Measurements from ENCODE around the gene NPLOC4. TPM values are rescaled to one million over a fixed set of nuclear protein-coding genes. Genes with fewer than 3 reads are reported as not detected.

NPLOC4 gene
- total RNA-seq, 2 experiments from 2014 or later, result 67.0 to 68.6 TPM

DNA sequence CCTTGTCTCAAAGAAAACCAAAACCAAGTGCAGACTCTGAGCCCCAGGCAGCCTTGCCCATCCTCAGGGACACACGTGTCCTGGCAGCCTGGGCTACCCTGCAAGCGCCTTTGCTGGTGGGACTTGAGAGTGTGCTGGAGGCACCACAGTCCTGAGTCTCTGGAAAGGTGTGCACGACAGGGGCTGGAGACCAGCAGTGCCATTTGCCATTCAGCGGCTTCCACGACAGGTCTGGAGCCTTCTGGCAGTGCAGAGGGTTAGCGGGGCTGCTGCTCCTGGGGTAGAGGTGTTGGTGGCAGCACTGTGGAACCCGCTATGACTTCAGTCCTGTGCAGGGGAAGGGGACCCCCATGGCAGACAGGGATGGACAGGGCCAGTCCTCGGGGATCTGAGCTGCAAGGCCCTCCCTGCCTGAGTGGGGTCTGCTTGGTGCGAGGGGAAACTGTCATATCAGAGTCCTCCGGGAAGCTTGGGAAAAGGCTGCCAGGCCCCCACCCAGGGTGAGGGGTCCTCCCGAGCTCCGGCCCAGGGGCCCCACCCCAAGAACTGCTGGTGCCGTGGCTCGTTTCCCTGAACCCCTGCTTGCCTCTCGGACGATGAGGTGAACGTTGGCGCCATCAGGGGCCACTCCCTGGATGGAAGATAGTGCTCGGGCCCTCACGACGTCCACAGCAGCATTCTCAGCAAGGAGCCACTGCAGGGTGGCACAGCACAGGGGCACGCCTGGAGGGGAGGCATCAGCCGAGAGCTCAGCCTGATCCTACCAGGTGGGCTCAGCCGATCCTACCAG lies 91.6 kb downstream of the NPLOC4 start:
- CTCF ChIA-PET, result interaction anchor here (1.0 kb wide), 1 partner anchor 293 kb away, joined by 3 read pairs; no protein-coding TSS in a partner anchor
- H3K4me1 Mint-ChIP-seq (ENCODE audit: low read depth), result peaks cover 12% of the 10 kb centered on the region
- no peak overlapping the region for H3K4me3 Mint-ChIP-seq
- no peaks in the 10 kb centered on the region for H3K27me3 Mint-ChIP-seq (ENCODE audit: low read depth)
- DNase-seq, result no peak
- H3K27ac Mint-ChIP-seq, result no peak overlapping the region
- H3K9me3 Mint-ChIP-seq, result no peaks in the 10 kb centered on the region
- intact Hi-C loops (cut with micrococcal nuclease), result no loop called here
- peaks cover 22% of the 10 kb centered on the region for H3K36me3 Mint-ChIP-seq (ENCODE audit: low read depth)

DNA sequence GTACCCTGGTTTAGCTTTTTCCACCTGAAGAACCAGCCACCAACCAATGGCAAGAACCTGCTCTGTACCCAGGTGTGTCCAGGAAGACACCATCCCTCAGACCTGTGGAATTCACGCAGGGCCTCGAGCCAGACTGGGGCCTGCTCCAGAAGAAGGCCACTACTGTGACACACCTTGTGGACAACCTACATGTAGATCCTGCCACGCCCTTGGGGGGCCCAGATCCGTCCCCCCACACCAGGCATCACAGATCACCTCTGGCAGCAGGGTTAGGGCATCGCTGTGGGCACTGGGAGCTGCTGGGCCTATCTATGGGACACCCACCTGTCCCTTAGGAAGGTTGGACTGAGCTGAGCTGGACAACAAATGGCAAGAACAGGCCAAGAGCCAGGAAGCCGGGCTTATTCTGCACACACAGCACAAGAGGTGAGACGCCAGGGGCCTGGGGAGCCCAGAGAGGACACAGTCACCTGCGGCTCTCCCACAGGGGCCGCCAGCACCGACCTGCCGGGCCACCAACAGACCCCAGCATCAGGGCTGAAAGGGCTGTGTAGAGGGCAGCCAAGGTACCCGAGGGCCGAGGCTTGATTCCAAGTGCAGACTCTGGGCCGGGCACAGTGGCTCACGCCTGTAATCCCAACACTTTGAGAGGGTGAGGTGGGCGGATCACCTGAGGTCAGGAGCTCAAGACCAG lies 92.5 kb downstream of the NPLOC4 start:
- Mint-ChIP-seq H3K27me3 (ENCODE audit: low read depth) (no peaks in the 10 kb centered on the region), H3K9me3 (no peaks in the 10 kb centered on the region), H3K36me3 (ENCODE audit: low read depth) (peaks cover 17% of the 10 kb centered on the region), H3K4me3 (no peak overlapping the region), H3K4me1 (ENCODE audit: low read depth) (peaks cover 3% of the 10 kb centered on the region), H3K27ac (no peak overlapping the region)
- DNase-seq, result no peak
- CTCF ChIA-PET, result interaction anchor here (0.7 kb wide), 1 partner anchor 8 kb away, joined by 3 read pairs; no protein-coding TSS in a partner anchor
- intact Hi-C loops (cut with micrococcal nuclease), result no loop called here

DNA sequence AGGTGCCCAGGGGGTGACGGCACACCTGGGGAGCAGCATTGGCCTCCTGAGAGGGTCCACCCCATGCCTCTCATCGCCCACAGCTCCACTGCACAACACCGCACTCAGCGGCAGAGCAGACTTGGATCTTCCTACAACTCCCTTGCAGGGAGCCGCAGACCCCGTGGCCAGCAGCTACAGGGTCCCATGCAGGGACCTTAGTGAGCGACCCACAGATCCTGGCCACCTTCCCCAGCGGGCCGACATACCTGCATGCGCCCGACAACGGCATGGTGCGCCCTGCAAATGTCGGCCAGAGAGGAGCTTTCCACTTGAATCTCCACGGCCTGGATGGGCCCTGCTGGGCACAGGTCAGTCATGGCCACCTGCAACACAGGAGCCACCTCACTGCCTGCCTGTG lies 93.2 kb downstream of the NPLOC4 start:
- DNase-seq, result no peak
- intact Hi-C loops (cut with micrococcal nuclease), result no loop called here
- H3K9me3 Mint-ChIP-seq, result no peaks in the 10 kb centered on the region
- H3K27ac Mint-ChIP-seq, result no peak overlapping the region
- no peak overlapping the region for H3K4me3 Mint-ChIP-seq
- CTCF ChIA-PET, result interaction anchor here (0.7 to 1.2 kb wide), 2 partner anchors 9 to 25 kb away, joined by 3 read pairs; no protein-coding TSS in a partner anchor
- H3K4me1 Mint-ChIP-seq (ENCODE audit: low read depth), result no peaks in the 10 kb centered on the region
- peaks cover 12% of the 10 kb centered on the region for H3K36me3 Mint-ChIP-seq (ENCODE audit: low read depth)
- H3K27me3 Mint-ChIP-seq (ENCODE audit: low read depth), result no peaks in the 10 kb centered on the region

DNA sequence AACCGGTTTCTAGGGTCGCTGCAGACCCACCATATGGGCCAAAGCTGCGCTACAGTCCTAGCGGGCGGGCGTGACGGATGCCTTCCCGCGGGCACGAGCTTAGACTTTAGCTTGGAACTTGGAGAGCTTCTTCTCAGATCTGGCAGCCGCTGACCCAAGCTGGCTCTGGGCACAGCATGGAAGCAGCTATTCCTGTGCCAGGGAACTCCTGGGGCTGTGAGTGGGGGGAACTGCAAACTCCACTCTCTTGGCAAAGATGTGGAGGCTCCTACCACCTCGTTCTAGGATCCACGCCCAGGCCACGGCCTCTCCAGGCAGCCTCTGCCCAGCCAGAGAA lies 93.6 kb downstream of the NPLOC4 start:
- DNase-seq, result no peak
- intact Hi-C loops (cut with micrococcal nuclease), result no loop called here
- CTCF ChIA-PET, result interaction anchor here (1.2 kb wide), 1 partner anchor 24 kb away, joined by 3 read pairs; no protein-coding TSS in a partner anchor
- Mint-ChIP-seq H3K27me3 (ENCODE audit: low read depth) (no peaks in the 10 kb centered on the region), H3K4me1 (ENCODE audit: low read depth) (no peaks in the 10 kb centered on the region), H3K9me3 (no peaks in the 10 kb centered on the region), H3K4me3 (no peak overlapping the region), H3K27ac (no peak overlapping the region), H3K36me3 (ENCODE audit: low read depth) (peaks cover 12% of the 10 kb centered on the region)

DNA sequence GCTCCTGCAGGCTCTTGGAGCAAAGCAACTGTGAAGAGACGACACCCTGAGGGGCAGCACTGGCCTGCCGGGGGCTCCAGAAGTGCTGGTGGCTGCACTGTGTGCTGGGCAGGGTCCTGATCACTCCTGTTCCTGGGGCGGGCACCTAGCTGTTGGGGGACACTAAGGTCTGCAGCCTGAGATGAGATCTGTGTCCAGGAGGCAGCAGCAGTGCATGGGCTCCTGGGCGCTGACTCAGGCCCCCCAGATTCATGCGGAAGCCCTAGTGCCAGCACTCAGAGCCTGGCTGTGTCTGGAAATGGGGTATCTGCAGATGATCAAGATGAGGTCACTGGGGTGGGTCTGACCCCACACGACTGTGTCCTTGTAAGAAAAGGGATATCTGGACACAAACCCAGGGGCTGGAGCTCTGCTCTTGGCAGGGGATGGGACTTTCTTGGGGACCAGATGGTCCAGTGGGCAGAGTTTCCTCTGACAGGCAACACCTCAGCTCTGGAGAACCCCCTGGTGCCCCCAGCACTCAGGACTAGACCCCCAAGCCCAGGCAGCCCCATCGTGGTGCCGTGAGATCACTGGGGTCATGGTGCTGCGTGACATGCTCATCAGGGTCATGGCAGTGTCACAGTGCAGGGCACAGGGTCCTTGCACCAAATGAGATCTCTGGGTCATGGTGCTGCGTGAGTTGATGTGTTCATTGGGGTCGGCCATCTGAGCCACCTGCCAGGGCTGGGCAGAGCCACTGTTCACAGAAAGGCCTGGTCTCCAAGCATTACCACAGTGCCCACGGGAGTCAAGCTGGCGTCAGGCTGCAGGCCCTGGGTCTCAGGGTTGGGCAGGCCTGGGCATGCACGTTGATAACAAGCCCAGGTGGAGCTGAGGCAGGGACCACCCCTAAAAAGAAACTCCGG lies 94.2 kb downstream of the NPLOC4 start:
- Mint-ChIP-seq H3K36me3 (ENCODE audit: low read depth) (peaks cover 10% of the 10 kb centered on the region), H3K9me3 (no peaks in the 10 kb centered on the region)
- no peak for DNase-seq

DNA sequence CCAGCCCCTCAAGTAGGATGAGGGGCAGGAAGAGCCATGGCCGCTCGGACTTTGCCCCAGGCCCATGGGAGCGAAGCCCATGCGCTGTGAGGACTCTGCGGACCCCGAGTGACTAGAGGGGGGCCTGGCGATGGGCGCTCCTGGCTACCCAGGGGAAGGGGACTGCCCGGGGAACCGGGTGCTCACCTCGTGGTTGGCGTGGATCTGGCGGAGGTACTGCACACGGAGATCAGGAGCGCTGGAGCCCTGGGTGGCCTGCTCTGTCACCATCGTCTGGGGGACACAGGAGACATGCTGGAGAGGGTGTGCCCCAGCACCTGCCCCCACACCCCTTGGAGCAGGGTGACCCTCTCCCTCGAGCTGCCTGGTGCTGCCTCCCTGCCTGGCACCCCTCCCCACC lies 95.8 kb downstream of the NPLOC4 start:
- CTCF ChIA-PET, result no interaction called here
- intact Hi-C loops (cut with micrococcal nuclease), result no loop called here
- no peaks in the 10 kb centered on the region for H3K9me3 Mint-ChIP-seq
- no peak overlapping the region for H3K27ac Mint-ChIP-seq
- no peak for DNase-seq
- peaks cover 8% of the 10 kb centered on the region for H3K36me3 Mint-ChIP-seq (ENCODE audit: low read depth)
- no peak overlapping the region for H3K4me3 Mint-ChIP-seq
- peaks cover 1% of the 10 kb centered on the region for H3K4me1 Mint-ChIP-seq (ENCODE audit: low read depth)
- no peaks in the 10 kb centered on the region for H3K27me3 Mint-ChIP-seq (ENCODE audit: low read depth)

More for the DNA sequence above, 94.2 kb downstream of the NPLOC4 start:
- intact Hi-C loops (cut with micrococcal nuclease), result no loop called here
- Mint-ChIP-seq H3K4me1 (ENCODE audit: low read depth) (peaks cover 1% of the 10 kb centered on the region), H3K27me3 (ENCODE audit: low read depth) (no peaks in the 10 kb centered on the region), H3K27ac (no peak overlapping the region), H3K4me3 (no peak overlapping the region)
- CTCF ChIA-PET, result interaction anchor here (1.2 kb wide), 1 partner anchor 24 kb away, joined by 3 read pairs; no protein-coding TSS in a partner anchor

DNA sequence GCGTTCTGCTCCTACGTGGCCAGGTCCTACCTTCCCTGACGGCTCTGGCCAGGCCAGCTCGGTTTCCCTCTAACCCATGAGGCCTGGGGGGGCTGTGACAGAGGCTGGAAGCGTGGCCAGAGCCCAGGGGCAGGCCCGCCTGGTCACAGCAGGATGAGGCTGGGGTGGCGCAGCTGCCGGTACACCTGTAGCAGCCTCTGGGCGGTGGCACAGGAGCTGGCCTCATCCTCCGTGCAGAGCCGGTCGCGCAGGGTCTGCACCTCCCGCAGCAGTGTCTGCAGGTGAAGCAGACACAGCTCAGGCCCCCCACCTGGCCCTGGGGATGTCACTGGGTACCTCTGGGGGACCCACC lies 96.3 kb downstream of the NPLOC4 start:
- intact Hi-C loops (cut with micrococcal nuclease), result no loop called here
- Mint-ChIP-seq H3K27ac (no peak overlapping the region), H3K4me3 (no peak overlapping the region), H3K36me3 (ENCODE audit: low read depth) (peaks cover 8% of the 10 kb centered on the region), H3K4me1 (ENCODE audit: low read depth) (peaks cover 1% of the 10 kb centered on the region), H3K9me3 (no peaks in the 10 kb centered on the region), H3K27me3 (ENCODE audit: low read depth) (peaks cover 3% of the 10 kb centered on the region)
- CTCF ChIA-PET, result no interaction called here
- no peak for DNase-seq

DNA sequence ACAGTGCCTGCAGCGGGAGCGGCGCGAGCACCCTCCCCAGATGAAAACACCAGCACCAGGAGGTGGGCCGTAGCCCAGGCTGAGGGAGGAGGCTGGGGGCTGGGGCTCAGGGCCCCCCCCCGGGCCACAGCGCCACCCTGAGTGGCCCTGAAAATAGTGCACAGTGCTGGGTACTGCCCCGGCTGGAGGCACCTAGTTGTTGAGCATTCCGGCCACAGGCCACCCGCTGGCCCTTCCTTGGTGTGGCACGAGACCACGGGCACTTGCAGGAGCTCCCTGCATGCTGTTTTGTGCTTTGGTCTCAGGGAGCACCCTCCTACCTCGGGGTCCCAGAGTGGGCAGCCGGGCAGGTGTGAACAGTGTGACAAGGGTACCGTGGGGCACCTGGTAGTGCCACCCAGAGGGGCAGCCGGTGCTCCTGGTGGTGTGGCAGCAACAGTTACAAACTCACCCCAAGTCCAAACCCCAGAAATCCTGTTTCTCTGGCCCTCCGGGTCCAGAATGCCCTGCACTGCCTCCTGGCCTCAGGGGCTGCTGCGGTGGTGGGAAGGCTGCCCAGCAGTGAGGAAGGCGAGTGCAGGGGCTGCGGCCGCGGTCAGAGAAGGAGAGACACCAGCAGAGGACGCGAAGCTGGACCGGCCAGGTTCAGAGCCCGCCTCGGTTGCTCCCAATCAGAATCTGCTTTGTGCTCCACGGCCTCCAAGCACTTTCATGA lies 96.8 kb downstream of the NPLOC4 start:
- DNase-seq, result no peak
- H3K36me3 Mint-ChIP-seq (ENCODE audit: low read depth), result peaks cover 8% of the 10 kb centered on the region
- peaks cover 5% of the 10 kb centered on the region for H3K27me3 Mint-ChIP-seq (ENCODE audit: low read depth)
- intact Hi-C loops (cut with micrococcal nuclease), result no loop called here
- H3K9me3 Mint-ChIP-seq, result no peaks in the 10 kb centered on the region
- H3K4me1 Mint-ChIP-seq (ENCODE audit: low read depth), result peaks cover 1% of the 10 kb centered on the region
- H3K27ac Mint-ChIP-seq, result no peak overlapping the region
- H3K4me3 Mint-ChIP-seq, result no peak overlapping the region
- CTCF ChIA-PET, result no interaction called here

DNA sequence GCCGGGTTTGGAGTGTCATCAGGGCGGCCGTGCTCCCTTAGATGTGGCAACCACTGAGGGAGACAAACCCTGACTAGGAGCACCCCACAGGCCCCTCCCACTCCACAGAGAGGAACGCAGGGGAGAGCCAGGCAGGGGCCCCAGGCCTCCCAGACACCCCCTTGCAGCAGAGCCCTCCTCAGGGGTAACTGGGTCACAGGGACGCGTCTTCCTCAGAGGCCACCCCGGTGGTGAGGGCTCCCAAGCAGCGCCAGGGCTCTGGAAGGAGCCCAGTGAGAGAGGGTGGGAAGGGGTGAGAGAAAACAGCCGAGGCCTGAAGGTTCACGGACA lies 97.4 kb downstream of the NPLOC4 start:
- CTCF ChIA-PET, result interaction anchor here (0.6 kb wide), 1 partner anchor 63 kb away, joined by 3 read pairs; no protein-coding TSS in a partner anchor
- no peaks in the 10 kb centered on the region for H3K9me3 Mint-ChIP-seq
- no peak for DNase-seq
- H3K27me3 Mint-ChIP-seq (ENCODE audit: low read depth), result peaks cover 5% of the 10 kb centered on the region
- no peak overlapping the region for H3K27ac Mint-ChIP-seq
- no peak overlapping the region for H3K4me3 Mint-ChIP-seq
- peaks cover 1% of the 10 kb centered on the region for H3K4me1 Mint-ChIP-seq (ENCODE audit: low read depth)
- intact Hi-C loops (cut with micrococcal nuclease), result no loop called here
- peaks cover 8% of the 10 kb centered on the region for H3K36me3 Mint-ChIP-seq (ENCODE audit: low read depth)

DNA sequence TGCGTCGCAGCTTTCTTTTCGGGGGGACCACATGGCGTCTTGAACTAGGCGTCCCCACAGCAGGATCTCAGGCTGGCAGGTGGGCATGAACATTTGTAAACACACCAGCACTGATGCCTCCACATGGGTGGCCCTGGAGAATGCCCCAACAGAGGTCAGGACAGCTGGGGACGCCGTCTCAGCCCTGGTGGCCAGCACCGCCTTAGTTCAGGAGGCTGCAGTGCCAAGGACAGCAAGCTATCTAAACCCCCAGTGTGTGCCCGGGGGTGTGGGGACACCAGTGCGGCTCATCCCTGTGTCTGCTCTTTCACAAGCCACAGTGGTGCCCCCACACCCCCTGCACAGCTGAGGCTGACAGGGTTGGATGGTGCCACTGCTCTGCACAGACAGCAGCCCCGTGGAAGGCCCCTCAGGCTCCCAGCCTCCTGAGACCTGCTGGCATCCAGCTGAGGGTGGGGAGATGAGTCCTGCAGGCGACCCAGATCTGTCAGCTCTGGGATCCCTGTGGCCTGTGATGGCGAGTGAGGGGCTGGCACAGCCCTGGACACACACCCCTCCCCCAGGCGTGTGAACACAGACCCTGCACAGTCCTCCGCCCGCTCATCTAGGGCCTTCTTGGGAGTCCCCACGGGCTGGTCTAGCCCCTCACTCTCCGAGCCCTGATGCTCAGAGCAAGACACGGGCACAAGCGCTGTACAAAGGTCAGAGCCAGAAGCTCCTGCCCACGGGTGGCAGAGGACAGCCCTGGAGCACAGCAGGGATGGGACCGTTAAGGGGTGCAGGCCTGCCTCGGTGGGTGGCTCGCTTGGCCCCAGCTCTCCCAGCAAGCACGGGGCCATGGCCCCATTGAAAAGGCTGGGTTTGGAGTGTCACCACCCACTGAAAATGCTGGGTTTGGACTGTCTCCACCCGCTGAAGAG lies 98.0 kb downstream of the NPLOC4 start:
- Mint-ChIP-seq H3K27ac (no peak overlapping the region), H3K4me3 (no peak overlapping the region), H3K9me3 (no peaks in the 10 kb centered on the region), H3K27me3 (ENCODE audit: low read depth) (peaks cover 5% of the 10 kb centered on the region), H3K36me3 (ENCODE audit: low read depth) (peaks cover 8% of the 10 kb centered on the region), H3K4me1 (ENCODE audit: low read depth) (peaks cover 1% of the 10 kb centered on the region)
- no peak for DNase-seq
- intact Hi-C loops (cut with micrococcal nuclease), result no loop called here
- CTCF ChIA-PET, result interaction anchor here (0.6 to 1.2 kb wide), 3 partner anchors 20 to 63 kb away, joined by 3 to 4 read pairs (median 4); no protein-coding TSS in a partner anchor

Data from activated naive CD4-positive, alpha-beta T cell treated with anti-CD3 and anti-CD28 coated beads for 36 hours (primary cell).